Trophoblast cell (in vitro differentiated cells and primary cell): ENCODE data around the gene TAS1R1.

Source experiments
- DNase-seq, 2 donors: peaks; one replicate each; pipeline ENCODE4 v3.0.0-alpha.2; 2016
- H2AFZ ChIP-seq: 2 replicates; pipeline ENCODE4 v1.6.1; 2013; ENCODE audit warnings: low read length, moderate library complexity, mild to moderate bottlenecking; ENCODE audit not compliant: insufficient read depth, poor library complexity
- H2AK5ac ChIP-seq: 2 replicates; pipeline ENCODE4 v1.6.1; 2013; ENCODE audit warnings: mild to moderate bottlenecking, low read length
- H2BK120ac ChIP-seq: 2 replicates; pipeline ENCODE4 v1.6.1; 2013; ENCODE audit warnings: low read length, mild to moderate bottlenecking, moderate library complexity; ENCODE audit not compliant: insufficient read depth, poor library complexity
- H2BK12ac ChIP-seq: 2 replicates; pipeline ENCODE4 v1.6.1; 2013; ENCODE audit warnings: mild to moderate bottlenecking, low read length, moderate library complexity
- H2BK5ac ChIP-seq: 2 replicates; pipeline ENCODE4 v1.6.1; 2013; ENCODE audit warnings: low read length, low read depth, moderate library complexity, mild to moderate bottlenecking; ENCODE audit not compliant: poor library complexity
- H3K14ac ChIP-seq: 2 replicates; pipeline ENCODE4 v1.6.1; 2013; ENCODE audit warnings: mild to moderate bottlenecking, low read length
- H3K18ac ChIP-seq: 2 replicates; pipeline ENCODE4 v1.6.1; 2013; ENCODE audit warnings: mild to moderate bottlenecking, low read length
- H3K23ac ChIP-seq: 2 replicates; pipeline ENCODE4 v1.6.1; 2013; ENCODE audit warnings: low read length
- H3K27ac ChIP-seq: 2 replicates; pipeline ENCODE4 v1.5.1; 2013; ENCODE audit warnings: low read depth, mild to moderate bottlenecking, inconsistent platforms, low read length, moderate library complexity
- H3K27me3 ChIP-seq: 2 replicates; pipeline ENCODE4 v1.6.1; 2013; ENCODE audit warnings: inconsistent platforms, mild to moderate bottlenecking, low read length, moderate library complexity; ENCODE audit not compliant: insufficient read depth
- H3K36me3 ChIP-seq, 2 experiments: 1 replicate in 1 of 2; 2 replicates in 1 of 2; pipeline ENCODE4 v1.6.1; 2013; ENCODE audit warnings: low read length in 2 of 2, mild to moderate bottlenecking in 2 of 2, moderate library complexity in 1 of 2; ENCODE audit not compliant: insufficient read depth in 2 of 2, control insufficient read depth in 1 of 2
- H3K4ac ChIP-seq: 2 replicates; pipeline ENCODE4 v1.6.1; 2013; ENCODE audit warnings: low read depth, mild to moderate bottlenecking, low read length, moderate library complexity
- H3K4me1 ChIP-seq, 2 experiments: 1 replicate in 1 of 2; 2 replicates in 1 of 2; pipeline ENCODE4 v1.6.1; 2013; ENCODE audit warnings: low read length in 2 of 2, mild to moderate bottlenecking in 2 of 2, moderate library complexity in 1 of 2; ENCODE audit not compliant: insufficient read depth in 2 of 2, control insufficient read depth in 1 of 2
- H3K4me2 ChIP-seq: 2 replicates; pipeline ENCODE4 v1.6.1; 2013; ENCODE audit warnings: inconsistent platforms, mild to moderate bottlenecking, low read length, moderate library complexity
- H3K4me3 ChIP-seq: 2 replicates; pipeline ENCODE4 v1.5.1; 2013; ENCODE audit warnings: mild to moderate bottlenecking, low read depth, low read length, inconsistent platforms
- H3K79me1 ChIP-seq: one replicate; pipeline ENCODE4 v1.6.1; 2013; ENCODE audit warnings: low read length
- H3K79me2 ChIP-seq: 2 replicates; pipeline ENCODE4 v1.6.1; 2013; ENCODE audit warnings: low read length, mild to moderate bottlenecking; ENCODE audit not compliant: control insufficient read depth, insufficient read depth, poor library complexity
- H3K9ac ChIP-seq: 2 replicates; pipeline ENCODE4 v1.6.1; 2013; ENCODE audit warnings: mild to moderate bottlenecking, low read length
- H3K9me3 ChIP-seq: 2 replicates; pipeline ENCODE4 v1.6.1; 2013; ENCODE audit warnings: low read depth, mild to moderate bottlenecking, control low read depth, inconsistent platforms, low read length; ENCODE audit not compliant: insufficient read depth
- H4K12ac ChIP-seq: 2 replicates; pipeline ENCODE4 v1.6.1; 2013; ENCODE audit warnings: low read depth, mild to moderate bottlenecking, low read length, moderate library complexity
- H4K8ac ChIP-seq: 2 replicates; pipeline ENCODE4 v1.6.1; 2013; ENCODE audit warnings: low read depth, mild to moderate bottlenecking, low read length, moderate library complexity
- H4K91ac ChIP-seq: one replicate; pipeline ENCODE4 v1.6.1; 2013; ENCODE audit warnings: low read depth, mild to moderate bottlenecking, low read length, moderate library complexity
- WGBS: extraction: QIAGEN DNeasy Blood & Tissue Kit; methylation state at CpG from one replicate; pipeline ENCODE4 v1.1.7; 2013; ENCODE audit warnings: missing lambda C conversion rate; ENCODE audit not compliant: insufficient read length, insufficient coverage; ENCODE audit errors: extremely low coverage; 5-methylcytosine and 5-hydroxymethylcytosine counted together

Gene TAS1R1

GRCh38 chr1:6531996-6532395 lies 23.1 kb upstream of the TAS1R1 start:
- no CpG with 5 or more reads among the region's 5 CpGs for WGBS
- Histone ChIP-seq H2BK120ac (no peak overlapping the region), H4K8ac (no peak overlapping the region), H2BK5ac (no peak overlapping the region), H2AFZ (no peak overlapping the region), H3K79me2 (no peaks in the 10 kb centered on the region), H3K4me1 (peaks cover 2 to 3% of the 10 kb centered on the region in 2 experiments), H3K9ac (no peak overlapping the region), H4K12ac (no peak overlapping the region), H3K36me3 (peaks cover 34 to 53% of the 10 kb centered on the region in 2 experiments), H3K27me3 (no peaks in the 10 kb centered on the region), H3K4ac (no peak overlapping the region), H3K4me3 (no peak overlapping the region), H2AK5ac (no peak overlapping the region), H3K9me3 (no peaks in the 10 kb centered on the region), H4K91ac (no peak overlapping the region), H3K27ac (no peak overlapping the region), H3K79me1 (no peaks in the 10 kb centered on the region), H3K23ac (no peak overlapping the region), H2BK12ac (no peak overlapping the region), H3K4me2 (no peak overlapping the region), H3K14ac (no peak overlapping the region), H3K18ac (no peak overlapping the region)
- DNase-seq, result no peak

DNA sequence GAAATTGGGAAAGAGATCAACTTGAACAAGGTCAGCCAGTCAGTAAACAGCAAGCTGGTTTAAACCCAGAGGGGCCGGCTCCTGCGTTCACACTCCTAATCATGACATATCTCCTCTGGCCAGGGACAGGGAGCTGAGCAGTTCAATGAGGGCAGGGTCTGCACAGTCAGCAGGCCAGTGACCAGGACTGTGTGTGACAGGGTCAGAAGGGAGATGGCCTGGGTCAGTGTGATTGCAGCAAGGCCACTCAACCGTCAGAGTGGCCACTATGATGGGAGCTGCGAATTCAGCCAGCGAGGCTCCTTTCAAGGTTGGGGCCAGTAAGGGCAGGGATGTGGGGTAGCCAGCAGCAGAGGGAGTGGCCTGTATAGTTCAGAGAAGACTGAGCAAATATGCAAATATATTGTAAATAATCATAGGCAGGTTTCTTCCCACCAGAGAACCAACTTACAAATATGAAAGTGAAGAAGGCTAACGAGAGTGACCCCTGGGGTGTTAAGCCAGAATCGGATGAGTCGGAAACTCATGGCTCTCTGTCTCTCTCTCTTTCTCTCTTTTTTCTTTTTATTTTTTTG lies 20.8 kb upstream of the TAS1R1 start:
- no peaks in the 10 kb centered on the region for H3K79me1 ChIP-seq
- DNase-seq, result no peak
- H3K9me3 ChIP-seq, result no peaks in the 10 kb centered on the region
- no peak overlapping the region for H3K14ac ChIP-seq
- no CpG with 5 or more reads among the region's 8 CpGs for WGBS
- H2BK5ac ChIP-seq, result no peak overlapping the region
- no peak overlapping the region for H4K8ac ChIP-seq
- no peaks in the 10 kb centered on the region for H3K79me2 ChIP-seq
- no peak overlapping the region for H4K91ac ChIP-seq
- H3K36me3 ChIP-seq, result peaks cover 24 to 35% of the 10 kb centered on the region in 2 experiments
- H2AK5ac ChIP-seq, result no peak overlapping the region
- no peak overlapping the region for H2BK120ac ChIP-seq
- no peak overlapping the region for H4K12ac ChIP-seq
- no peak overlapping the region for H2AFZ ChIP-seq
- H3K27ac ChIP-seq, result no peak overlapping the region
- no peaks in the 10 kb centered on the region for H3K27me3 ChIP-seq
- no peak overlapping the region for H3K4ac ChIP-seq
- no peak overlapping the region for H3K4me2 ChIP-seq
- peaks cover 2 to 3% of the 10 kb centered on the region in 2 experiments for H3K4me1 ChIP-seq
- no peak overlapping the region for H3K23ac ChIP-seq
- no peak overlapping the region for H2BK12ac ChIP-seq
- no peak overlapping the region for H3K4me3 ChIP-seq
- H3K9ac ChIP-seq, result no peak overlapping the region
- H3K18ac ChIP-seq, result no peak overlapping the region

DNA sequence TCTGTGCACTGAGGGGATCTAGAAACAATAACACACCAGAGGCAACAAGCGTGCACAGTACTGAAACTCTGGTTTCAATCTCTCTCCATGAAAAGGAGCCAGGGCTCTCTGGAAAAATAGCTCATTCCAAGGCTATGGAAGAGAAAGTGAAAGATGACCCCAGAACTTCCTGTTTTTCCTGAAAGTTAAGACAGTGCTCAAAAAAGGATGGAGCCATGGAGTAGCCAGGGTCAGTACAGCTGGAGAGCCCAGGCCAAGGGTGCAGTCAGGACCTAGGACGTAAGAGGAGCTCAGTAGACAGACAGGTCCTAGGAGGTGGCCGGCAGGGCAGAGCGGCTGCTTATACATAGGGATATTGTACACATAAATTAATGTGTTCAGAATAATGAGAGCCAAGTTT lies 19.9 kb upstream of the TAS1R1 start:
- Histone ChIP-seq H2AFZ (no peak overlapping the region), H3K36me3 (peaks cover 24 to 35% of the 10 kb centered on the region in 2 experiments), H3K9ac (no peak overlapping the region), H4K91ac (no peak overlapping the region), H3K27ac (no peak overlapping the region), H3K27me3 (no peaks in the 10 kb centered on the region), H3K79me2 (no peaks in the 10 kb centered on the region), H3K4me2 (no peak overlapping the region), H4K8ac (no peak overlapping the region), H2BK5ac (no peak overlapping the region), H4K12ac (no peak overlapping the region), H3K79me1 (no peaks in the 10 kb centered on the region), H3K4me1 (peaks cover 2 to 3% of the 10 kb centered on the region in 2 experiments), H2BK120ac (no peak overlapping the region), H3K18ac (no peak overlapping the region), H3K23ac (no peak overlapping the region), H3K4me3 (no peak overlapping the region), H3K4ac (no peak overlapping the region), H3K9me3 (no peaks in the 10 kb centered on the region), H2BK12ac (no peak overlapping the region), H3K14ac (no peak overlapping the region), H2AK5ac (no peak overlapping the region)
- no peak for DNase-seq
- WGBS, result no CpG with 5 or more reads among the region's 4 CpGs

DNA sequence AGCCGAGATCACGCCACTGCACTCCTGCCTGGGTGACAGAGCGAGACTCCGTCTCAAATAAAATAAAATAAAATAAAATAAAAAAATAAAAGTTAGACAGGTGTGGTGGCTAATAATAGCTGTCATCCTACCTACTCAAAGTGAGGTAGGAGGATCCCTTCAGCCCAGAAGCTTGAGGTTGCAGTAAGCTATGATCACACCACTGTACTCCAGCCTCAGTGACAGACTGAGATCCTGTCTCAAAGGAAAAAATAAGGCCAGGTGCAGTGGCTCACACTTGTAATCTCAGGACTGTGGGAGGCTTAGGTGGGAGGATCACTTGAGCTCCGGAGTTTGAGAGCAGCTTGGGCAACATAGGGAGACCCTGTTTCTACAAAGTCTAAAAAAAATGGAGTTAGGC lies 18.8 kb upstream of the TAS1R1 start:
- Histone ChIP-seq H3K9me3 (no peaks in the 10 kb centered on the region), H3K4ac (no peak overlapping the region), H3K4me3 (no peak overlapping the region), H3K14ac (no peak overlapping the region), H3K79me1 (no peaks in the 10 kb centered on the region), H2BK12ac (no peak overlapping the region), H4K91ac (no peak overlapping the region), H3K23ac (no peak overlapping the region), H3K79me2 (no peaks in the 10 kb centered on the region), H3K9ac (no peak overlapping the region), H3K27ac (no peak overlapping the region), H4K12ac (no peak overlapping the region), H3K36me3 (peaks cover 23 to 32% of the 10 kb centered on the region in 2 experiments), H3K4me2 (no peak overlapping the region), H3K4me1 (peaks cover 2 to 3% of the 10 kb centered on the region in 2 experiments), H4K8ac (no peak overlapping the region), H3K18ac (no peak overlapping the region), H2BK120ac (no peak overlapping the region), H3K27me3 (no peaks in the 10 kb centered on the region), H2AK5ac (no peak overlapping the region), H2AFZ (no peak overlapping the region), H2BK5ac (no peak overlapping the region)
- DNase-seq, result no peak
- WGBS, result no CpG with 5 or more reads among the region's 5 CpGs
